WTC11 (cell line): ENCODE data around the gene ARHGAP10. TPM values are rescaled to one million over a fixed set of nuclear protein-coding genes. Genes with fewer than 3 reads are reported as not detected.

Experiments
- ATAC-seq: fragments of 200-7000 bp; cut with Tn5 transposase; 2 replicates; pipeline ENCODE4 v1.10.0; 2021; ENCODE audit warnings: mild to moderate bottlenecking, moderate library complexity
- CTCF ChIA-PET: fragments of 300-600 bp; sonication (Branson Sonifier 250); formaldehyde crosslinking; loops from one replicate; lab custom pipeline; 2021; ENCODE audit warnings: antibody characterized with exemption; lab: Charles Lee
- POLR2A ChIA-PET: fragments of 350-600 bp; sonication (Branson Sonifier 250); formaldehyde crosslinking; loops from one replicate; lab custom pipeline; 2021; ENCODE audit warnings: antibody characterized with exemption; lab: Charles Lee
- DNase-seq: peaks from one replicate; pipeline ENCODE4 v3.0.0; 2021; ENCODE audit warnings: low spot score
- H3K27ac Mint-ChIP-seq: 2 replicates; pipeline ENCODE4 v1.8.0; 2021; ENCODE audit warnings: mixed read lengths
- H3K27me3 Mint-ChIP-seq: 2 replicates; pipeline ENCODE4 v1.8.0; 2021; ENCODE audit warnings: low read depth, mild to moderate bottlenecking, moderate library complexity, mixed read lengths
- H3K36me3 Mint-ChIP-seq: 2 replicates; pipeline ENCODE4 v1.8.0; 2021; ENCODE audit warnings: mixed read lengths
- H3K4me1 Mint-ChIP-seq: 2 replicates; pipeline ENCODE4 v1.8.0; 2022; ENCODE audit warnings: mixed read lengths
- H3K4me3 Mint-ChIP-seq: 2 replicates; pipeline ENCODE4 v1.8.0; 2021; ENCODE audit warnings: mild to moderate bottlenecking, moderate library complexity, mixed read lengths
- H3K9me3 Mint-ChIP-seq: 2 replicates; pipeline ENCODE4 v1.8.0; 2021; ENCODE audit warnings: mixed read lengths
- ARID4B ChIP-seq: sonication (generic); formaldehyde crosslinking; IDR thresholded peaks from 2 replicates; pipeline ENCODE4 v1.8.0; 2023; ENCODE audit warnings: missing genetic modification reagents, mild to moderate bottlenecking, borderline replicate concordance
- ATF2 ChIP-seq: sonication (generic); formaldehyde crosslinking; IDR thresholded peaks from 2 replicates; pipeline ENCODE4 v1.8.1; 2022; ENCODE audit warnings: low read depth, missing genetic modification reagents, borderline replicate concordance
- E2F1 ChIP-seq: sonication (generic); formaldehyde crosslinking; IDR thresholded peaks from 2 replicates; pipeline ENCODE4 v1.8.0; 2022; ENCODE audit warnings: mild to moderate bottlenecking, missing genetic modification reagents
- E2F5 ChIP-seq: sonication (generic); formaldehyde crosslinking; IDR thresholded peaks from 2 replicates; pipeline ENCODE4 v1.8.1; 2022; ENCODE audit warnings: mild to moderate bottlenecking, moderate library complexity, missing genetic modification reagents
- HMGA2 ChIP-seq: fragments of 250-450 bp; sonication (Bioruptor Pico); IDR thresholded peaks from 2 replicates; pipeline ENCODE4 v1.4.0; 2021; ENCODE audit warnings: mild to moderate bottlenecking, moderate library complexity
- JUN ChIP-seq: sonication (generic); formaldehyde crosslinking; IDR thresholded peaks from 2 replicates; pipeline ENCODE4 v1.8.0; 2023; ENCODE audit warnings: mild to moderate bottlenecking, missing genetic modification reagents
- MYBL2 ChIP-seq: sonication (generic); formaldehyde crosslinking; IDR thresholded peaks from 2 replicates; pipeline ENCODE4 v1.8.1; 2023; ENCODE audit warnings: mild to moderate bottlenecking, moderate library complexity, missing genetic modification reagents
- PRDM15 ChIP-seq: sonication (generic); formaldehyde crosslinking; IDR thresholded peaks from 2 replicates; pipeline ENCODE4 v1.8.0; 2022; ENCODE audit warnings: missing genetic modification reagents
- PRRX2 ChIP-seq: fragments of 250-450 bp; sonication (Bioruptor Pico); IDR thresholded peaks from 2 replicates; pipeline ENCODE4 v1.8.0; 2021; ENCODE audit warnings: mild to moderate bottlenecking
- SMAD4 ChIP-seq: sonication (generic); formaldehyde crosslinking; IDR thresholded peaks from 2 replicates; pipeline ENCODE4 v1.8.0; 2022; ENCODE audit warnings: mild to moderate bottlenecking, missing genetic modification reagents
- TP53 ChIP-seq: sonication (generic); formaldehyde crosslinking; IDR thresholded peaks from 2 replicates; pipeline ENCODE4 v1.8.1; 2023; ENCODE audit warnings: mild to moderate bottlenecking, missing genetic modification reagents
- USF1 ChIP-seq: sonication (generic); formaldehyde crosslinking; IDR thresholded peaks from 2 replicates; pipeline ENCODE4 v1.8.0; 2022; ENCODE audit warnings: mild to moderate bottlenecking, missing genetic modification reagents
- ZNF138 ChIP-seq: sonication (generic); formaldehyde crosslinking; conservative IDR thresholded peaks from 2 replicates; pipeline ENCODE4 v1.8.1; 2022; ENCODE audit warnings: mild to moderate bottlenecking, moderate library complexity, missing genetic modification reagents
- ZNF512 ChIP-seq: sonication (generic); formaldehyde crosslinking; IDR thresholded peaks from 2 replicates; pipeline ENCODE4 v1.8.1; 2022; ENCODE audit warnings: missing genetic modification reagents, borderline replicate concordance
- ZNF671 ChIP-seq: fragments of 250-450 bp; sonication (Bioruptor Pico); IDR thresholded peaks from 2 replicates; pipeline ENCODE4 v1.8.0; 2021; ENCODE audit warnings: mild to moderate bottlenecking
- total RNA-seq: library from RNA; stranded (reverse); gene quantifications from 3 replicates; pipeline ENCODE4 v1.2.3, GENCODE V29; 2021

ARHGAP10 gene
- total RNA-seq, 1 experiment from 2014 or later: 9.6 TPM

GRCh38 chr4:147963839-147964238, 232.0 kb downstream of the ARHGAP10 start:
- no peaks in the 10 kb centered on the region for H3K9me3 Mint-ChIP-seq
- H3K27ac Mint-ChIP-seq: no peak overlapping the region
- no peak overlapping the region for H3K4me3 Mint-ChIP-seq
- H3K4me1 Mint-ChIP-seq: peaks cover 21% of the 10 kb centered on the region
- CTCF ChIA-PET: no interaction called here
- no peaks in the 10 kb centered on the region for H3K36me3 Mint-ChIP-seq
- DNase-seq: no peak
- no peaks in the 10 kb centered on the region for H3K27me3 Mint-ChIP-seq
- POLR2A ChIA-PET: no interaction called here
- TF ChIP-seq ZNF671 (CRISPR knock-in tag) (no peak), SMAD4 (CRISPR knock-in tag) (no peak), JUN (no peak), E2F5 (no peak), PRDM15 (CRISPR knock-in tag) (no peak), HMGA2 (CRISPR knock-in tag) (no peak), USF1 (CRISPR knock-in tag) (no peak), ZNF138 (no peak), ZNF512 (CRISPR knock-in tag) (no peak), E2F1 (CRISPR knock-in tag) (no peak), PRRX2 (no peak), MYBL2 (CRISPR knock-in tag) (no peak), ATF2 (CRISPR knock-in tag) (no peak), TP53 (CRISPR knock-in tag) (no peak), ARID4B (CRISPR knock-in tag) (no peak)
- ATAC-seq: peak; percentile 18; the same call in 1 of the 2 replicates
